GM21619 (cell line): ENCODE measurements around the gene PPP4R3B.
A peak's percentile ranks its signal among the peaks of the same experiment; 100 is the strongest.

ENCODE experiments used
- ATAC-seq: cut with Tn5 transposase; IDR thresholded peaks from one replicate; pipeline ENCODE4 v1.9.1; 2021; ENCODE audit not compliant: unreplicated experiment

PPP4R3B gene

DNA sequence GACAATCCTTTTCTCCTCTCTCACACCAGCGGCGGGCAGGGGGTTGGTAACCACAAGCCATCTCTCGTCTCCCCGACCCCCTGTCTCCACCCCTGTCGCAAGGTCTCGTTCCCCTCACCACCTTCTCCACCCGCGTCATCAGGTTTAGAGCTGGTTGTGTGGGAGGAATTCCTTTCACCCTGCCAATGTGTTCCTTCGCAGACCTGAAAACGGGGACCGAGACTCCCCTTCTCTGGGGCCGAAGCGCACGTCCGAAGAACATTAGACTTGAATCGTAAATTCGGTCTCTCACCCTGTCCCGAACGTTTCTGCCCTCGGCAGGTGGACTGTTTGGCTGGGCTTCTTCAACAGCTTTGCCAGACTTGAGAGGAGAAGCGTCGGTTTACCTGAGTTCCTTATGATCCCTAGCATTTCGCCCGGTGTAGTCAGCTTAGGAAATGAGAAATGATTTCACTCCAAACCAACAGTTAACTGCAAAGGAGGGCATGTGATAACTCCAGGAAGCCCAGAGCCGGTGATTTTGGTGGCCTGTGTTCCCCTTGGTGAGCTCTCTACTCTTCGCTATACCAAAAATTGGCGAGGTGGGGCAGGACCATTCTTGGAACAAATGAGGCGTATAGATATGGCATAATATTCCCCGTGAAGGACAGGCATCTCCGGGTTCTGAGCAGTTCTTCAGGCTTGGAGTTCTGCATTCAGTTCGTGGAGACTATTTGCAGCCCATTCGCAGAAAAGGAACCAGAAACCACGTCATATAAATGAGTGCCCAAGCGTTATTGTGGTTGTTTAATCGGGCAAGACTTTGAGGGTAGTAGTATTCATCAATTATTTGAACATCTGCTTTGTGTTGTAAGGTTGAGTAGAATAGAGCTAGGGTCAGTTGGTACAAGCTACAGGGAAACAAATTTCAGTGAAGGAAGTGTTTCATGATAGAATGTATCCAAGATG is 97.2 kb downstream of the PPP4R3B start:
- peak; percentile 4 for ATAC-seq

DNA sequence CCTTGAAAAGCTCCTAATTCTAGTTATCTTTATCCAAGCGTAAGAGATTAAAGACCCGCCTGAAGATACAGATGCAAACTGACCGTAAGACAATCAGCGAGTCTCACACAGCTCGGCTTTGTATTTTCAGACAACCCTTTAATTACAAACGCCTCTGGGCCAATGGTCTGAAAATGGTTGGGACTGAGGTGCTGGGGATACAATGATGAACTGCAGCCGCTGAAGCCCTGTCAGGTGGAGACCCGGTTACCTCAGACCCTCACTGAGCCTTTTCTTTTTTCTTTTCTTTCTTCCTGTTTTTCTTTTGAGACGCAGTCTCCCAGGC is 98.6 kb downstream of the PPP4R3B start:
- peak; percentile 8 for ATAC-seq

DNA sequence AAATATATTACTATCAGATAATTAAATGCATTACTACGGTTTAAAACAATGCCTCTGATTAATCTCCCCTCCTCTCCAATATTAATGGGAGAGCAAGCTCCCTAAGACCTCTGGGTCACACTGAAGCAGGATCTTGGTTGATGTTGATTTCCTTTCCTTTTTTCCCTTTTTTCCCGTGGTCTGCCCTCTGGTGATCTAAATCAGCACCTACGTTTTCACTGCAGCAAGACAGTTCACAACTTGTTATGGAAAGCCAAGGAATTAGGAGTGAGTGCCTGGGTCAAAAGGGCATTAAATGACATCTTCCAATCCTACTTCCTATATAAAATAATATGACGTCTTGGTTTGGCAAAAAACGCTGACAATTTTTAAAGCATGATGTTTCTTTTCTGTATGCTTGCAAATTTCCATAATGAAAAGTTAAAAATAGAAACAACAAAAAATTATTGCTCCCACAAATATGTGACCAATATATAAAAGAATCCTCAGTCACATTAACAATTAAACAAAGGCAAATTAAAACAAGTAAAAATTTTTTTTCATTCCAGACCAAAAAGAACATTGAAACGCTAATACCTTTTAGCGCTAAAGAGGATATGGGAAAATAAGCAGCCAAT is 105.8 kb downstream of the PPP4R3B start:
- ATAC-seq, result no peak

DNA sequence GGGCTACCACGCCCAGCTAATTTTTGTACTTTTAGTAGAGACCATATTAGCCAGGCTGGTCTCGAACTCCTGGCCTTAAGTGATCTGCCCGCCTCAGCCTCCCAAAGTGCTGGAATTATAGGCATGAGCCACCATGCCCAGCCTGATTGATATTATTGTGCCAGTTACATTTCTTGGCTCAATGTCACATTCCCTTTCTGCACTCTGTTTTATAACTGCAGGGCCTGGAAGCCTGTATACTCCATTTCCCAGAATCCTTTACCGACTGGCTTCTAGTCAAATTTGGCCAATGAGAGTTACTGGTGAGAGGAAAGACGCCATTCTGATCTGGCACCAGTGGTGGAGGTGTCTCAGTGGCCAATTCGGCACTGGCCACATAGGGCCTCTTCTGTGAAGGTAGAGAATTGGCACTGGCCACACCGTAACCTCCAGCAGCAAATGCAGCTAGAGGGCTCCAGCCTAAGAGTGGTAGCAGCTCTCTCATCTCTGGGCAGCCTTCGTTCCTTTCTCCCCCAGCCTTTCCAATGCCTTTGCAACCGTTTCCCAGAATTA is 114.8 kb downstream of the PPP4R3B start:
- no peak for ATAC-seq

DNA sequence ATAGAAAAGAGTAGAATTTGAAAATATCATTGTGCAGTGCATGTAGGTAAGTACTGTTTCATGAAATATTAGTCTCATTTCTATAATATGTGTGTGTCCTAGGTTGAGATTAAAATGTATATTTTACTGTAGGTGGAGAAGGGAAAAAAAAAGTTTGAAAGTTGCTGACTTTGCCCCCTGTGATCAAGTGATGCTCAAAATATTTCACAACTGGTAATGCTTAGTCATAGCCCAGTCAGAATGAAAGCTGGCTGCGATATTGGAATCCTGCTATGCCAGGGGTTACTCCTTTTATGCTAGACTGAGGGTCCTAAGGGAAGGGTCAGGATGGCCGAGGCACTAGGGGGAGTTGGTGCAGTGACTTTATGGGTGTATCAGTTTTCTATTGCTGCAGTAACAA is 117.4 kb downstream of the PPP4R3B start:
- no peak for ATAC-seq

DNA sequence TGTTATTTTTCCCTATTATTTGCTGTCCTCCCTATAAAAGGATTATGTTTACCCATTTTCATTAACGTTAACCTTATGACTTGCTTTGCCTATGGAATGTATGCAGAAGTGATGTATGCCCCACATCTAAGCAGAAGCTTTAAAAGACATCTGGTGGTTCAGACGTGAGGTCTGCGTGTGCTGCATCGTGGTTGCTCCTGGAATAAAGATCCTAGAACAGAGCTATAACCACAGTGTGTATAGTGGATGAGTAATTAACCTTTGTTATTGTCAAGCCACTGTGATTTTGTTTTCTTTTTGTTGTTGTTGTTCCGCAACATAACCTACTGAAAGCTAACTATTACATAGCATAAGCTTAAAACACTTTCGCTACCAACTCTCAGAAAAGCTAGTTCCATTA is 118.8 kb downstream of the PPP4R3B start:
- no peak for ATAC-seq
